ENCODE data around the gene EXOC6B.

The EXOC6B gene

DNA sequence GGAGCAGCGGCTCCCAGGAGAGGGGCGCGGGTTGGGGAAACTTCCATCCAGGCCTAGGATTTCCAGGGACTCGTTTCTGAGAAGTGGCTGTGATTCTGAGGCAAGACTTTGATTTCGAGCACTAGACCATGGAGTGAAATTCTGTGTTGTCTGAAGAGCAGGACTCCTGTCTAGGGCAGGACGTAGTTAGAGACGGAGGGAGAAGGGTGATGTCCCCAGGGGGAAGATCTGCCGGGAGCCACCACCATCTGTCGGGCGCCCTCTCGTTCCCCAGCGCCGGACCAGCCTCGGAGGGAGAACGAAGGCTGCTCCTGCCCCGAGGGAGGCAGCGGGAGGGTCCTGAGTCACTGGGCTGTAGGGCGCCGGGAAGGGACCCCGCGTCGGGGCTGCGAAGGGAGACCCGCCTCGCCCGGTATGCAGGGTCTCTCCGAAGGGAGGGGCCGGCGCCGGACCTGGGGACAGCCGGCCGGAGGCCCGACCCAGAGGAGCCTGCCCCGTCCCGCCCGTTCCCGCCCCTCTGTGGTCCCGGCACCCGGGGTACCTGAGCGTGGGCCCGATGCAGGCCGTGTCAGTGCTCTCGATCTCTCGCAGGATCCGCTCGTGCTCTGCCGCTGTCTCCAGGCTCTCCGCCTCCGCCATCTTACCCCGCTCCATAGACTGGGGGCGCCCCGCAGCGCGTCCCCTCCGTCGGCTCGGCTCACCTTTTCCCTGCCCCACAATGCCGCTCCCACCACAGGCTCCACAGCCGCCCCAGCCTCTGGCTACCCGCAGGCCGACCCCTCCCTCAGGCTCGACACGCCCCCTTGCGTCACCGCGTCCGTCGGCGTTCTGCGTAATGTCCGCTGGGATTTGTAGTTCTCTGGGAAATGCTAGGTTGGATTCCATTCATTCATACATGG, at the start of gene EXOC6B:
Gene EXOC6B (minus strand): TSS at position 777 of the 899 bp plus-strand sequence.
- peak; percentile 83 to 88 for DNase-seq

DNA sequence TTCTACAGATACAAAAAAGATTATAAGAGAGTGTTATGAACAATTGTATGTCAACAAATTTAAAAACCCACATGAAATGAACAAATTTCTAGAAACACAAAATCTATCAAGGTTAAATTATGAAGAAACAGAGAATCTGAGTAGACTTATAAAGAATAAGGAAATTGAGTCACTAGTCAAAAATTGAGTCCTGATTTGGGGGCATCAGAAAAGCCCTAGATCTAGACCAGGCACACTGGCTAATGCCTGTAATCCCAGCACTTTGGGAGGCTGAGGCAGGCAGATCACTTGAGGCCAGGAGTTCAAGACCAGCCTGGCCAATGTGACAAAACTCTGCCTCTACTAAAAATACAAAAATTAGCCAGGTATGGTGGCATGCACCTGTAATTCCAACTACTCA, 46.0 kb upstream of the EXOC6B start:
- no peak for DNase-seq

DNA sequence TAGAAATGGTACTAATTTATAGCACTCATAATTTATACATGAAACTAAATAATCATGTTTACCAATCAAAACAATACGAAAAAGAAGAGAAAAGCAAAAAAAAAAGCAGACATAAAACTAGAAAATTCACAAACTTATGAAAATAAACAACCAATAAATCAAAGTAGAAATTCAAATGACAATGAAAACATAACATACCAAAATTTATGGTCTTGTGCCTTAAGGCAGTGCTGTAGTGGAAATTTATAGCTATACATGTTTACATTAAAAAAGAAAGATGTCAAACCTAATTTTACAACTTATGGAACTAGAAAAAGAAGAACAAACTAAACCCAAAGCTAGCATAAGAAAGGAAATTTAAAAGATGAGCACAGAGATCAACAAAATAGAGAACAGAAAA, 45.2 kb upstream of the EXOC6B start:
- no peak for DNase-seq

DNA sequence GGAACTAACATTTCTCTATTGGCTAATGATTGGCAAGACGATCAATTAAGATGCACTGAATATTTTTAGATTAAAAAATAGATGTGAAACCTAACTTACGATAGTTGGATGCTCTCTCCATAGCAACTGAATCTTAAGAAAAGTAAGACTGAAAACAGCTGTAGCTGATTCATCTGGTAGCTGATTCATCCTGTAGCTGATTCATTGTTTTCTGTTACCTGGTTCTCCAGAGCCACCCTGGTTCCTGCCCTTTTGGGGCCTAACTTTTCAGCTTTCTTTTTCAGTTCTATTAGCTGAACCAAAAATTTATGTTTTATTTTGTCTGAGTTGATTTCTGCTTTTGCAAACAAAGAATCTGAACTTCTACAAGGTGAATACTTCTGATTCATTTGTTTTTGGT, 38.7 kb upstream of the EXOC6B start:
- DNase-seq, result no peak

DNA sequence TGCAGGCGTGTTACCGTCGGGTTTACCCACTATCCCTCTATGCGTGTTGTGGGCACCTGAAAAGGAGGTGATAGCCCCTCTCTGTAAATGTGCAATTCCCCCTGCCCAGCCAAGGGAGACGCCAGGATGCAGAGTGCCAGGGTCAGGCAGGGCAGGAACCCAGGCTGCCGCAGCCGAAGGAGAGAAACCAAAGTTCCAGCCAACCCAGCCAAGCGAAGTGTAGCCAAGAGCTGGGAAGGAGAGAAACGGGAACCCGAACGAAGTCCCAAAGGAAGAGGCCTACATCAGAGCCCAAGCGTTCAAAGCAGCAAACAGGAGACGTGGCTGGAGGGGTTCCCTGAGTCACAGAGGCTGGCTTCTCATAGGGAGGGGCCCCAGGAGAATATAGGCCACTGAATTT, 37.2 kb upstream of the EXOC6B start:
- no peak for DNase-seq

DNA sequence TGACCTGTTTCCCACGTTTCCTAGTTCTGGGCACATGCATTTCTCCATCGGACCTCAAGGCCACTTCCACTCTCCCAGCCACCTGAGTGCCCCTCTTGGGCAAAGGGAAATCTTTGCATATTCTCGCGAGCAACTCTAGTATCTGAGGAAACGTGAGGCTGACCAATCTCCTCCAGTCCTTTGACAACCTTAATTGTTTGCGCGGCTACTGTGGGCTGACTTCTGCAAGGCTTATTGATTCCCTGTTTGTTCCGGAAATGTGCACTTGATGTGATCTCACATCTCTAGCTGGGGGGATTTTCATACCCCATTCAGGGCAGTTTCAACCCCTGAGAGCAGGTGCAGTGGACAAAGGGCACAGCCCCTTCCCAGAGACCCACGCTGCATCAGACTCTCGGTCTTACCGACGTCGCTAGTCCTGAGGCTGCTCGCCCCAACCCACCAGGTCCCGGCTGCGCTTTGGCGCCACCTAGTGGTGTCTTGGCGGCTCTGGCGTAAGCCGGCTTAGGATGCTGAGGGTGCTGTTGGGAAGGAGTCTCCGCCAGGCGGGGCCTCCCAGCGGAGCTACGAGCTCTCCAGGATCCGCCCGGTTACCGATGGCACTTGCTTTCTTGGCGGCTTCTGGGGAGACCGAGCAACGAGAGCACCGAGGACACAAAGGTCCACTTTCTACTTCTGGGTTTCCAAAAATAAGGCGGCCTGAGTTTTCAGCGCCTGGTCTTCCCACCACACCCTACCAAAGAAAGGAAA, 36.6 kb upstream of the EXOC6B start:
- peak; percentile 69 to 89 for DNase-seq

DNA sequence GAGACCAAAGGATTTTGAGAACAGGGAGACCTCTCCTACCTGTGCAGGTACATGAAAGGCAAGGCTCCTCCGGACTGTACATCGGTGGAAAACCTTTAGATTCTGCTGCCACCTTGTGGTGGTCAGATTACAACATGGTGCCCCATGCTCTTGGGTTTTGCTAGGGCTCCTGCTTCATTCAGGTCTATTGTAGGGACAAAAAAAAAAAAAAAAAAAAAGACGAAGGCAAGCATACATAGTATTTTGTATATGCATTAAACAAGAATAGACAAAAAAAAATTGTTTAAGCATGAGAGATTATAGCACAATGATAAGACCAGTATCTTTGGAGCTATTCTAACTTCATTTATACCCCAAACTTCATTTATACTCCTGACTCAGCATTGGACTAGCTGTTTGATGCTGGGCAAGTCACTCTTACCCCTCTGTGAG, 34.0 kb upstream of the EXOC6B start:
- peak in 1 of 2 experiments; percentile 57 for DNase-seq

DNA sequence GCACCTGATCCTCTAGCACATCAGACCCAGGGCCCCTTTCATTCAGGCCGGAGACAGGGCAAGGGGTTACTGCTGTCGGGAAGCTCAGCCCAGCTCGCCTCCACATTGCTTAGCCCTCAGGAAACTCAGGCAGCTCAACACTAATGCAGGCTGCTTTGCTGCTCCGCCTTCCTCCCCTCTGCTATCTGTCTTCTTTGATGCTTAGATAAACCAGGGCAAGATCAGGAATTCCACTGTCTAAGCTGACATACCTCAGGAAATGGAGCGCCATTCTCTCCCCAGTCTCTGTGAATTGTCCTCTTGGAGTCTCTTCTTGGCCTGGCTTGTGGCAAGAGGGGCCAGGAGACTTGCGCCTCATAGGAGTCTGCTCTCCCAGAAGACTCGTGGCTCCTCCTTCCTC, 25.5 kb upstream of the EXOC6B start:
- no peak for DNase-seq

DNA sequence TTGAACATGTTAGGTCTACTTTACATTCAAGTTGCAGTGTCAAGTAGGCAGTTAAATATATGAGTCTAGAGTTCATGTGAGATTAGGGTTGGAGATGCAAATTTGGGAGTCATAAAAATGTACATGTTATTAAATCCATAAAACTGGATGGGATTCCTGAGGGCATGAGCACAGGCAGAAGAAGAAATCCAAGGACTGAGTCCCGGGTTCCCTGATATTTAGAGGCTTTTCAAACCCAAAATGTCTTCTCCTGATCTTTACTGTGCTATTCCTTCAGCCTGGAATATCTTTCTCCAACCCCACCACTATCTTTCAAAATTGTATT, 23.3 kb upstream of the EXOC6B start:
- no peak for DNase-seq

DNA sequence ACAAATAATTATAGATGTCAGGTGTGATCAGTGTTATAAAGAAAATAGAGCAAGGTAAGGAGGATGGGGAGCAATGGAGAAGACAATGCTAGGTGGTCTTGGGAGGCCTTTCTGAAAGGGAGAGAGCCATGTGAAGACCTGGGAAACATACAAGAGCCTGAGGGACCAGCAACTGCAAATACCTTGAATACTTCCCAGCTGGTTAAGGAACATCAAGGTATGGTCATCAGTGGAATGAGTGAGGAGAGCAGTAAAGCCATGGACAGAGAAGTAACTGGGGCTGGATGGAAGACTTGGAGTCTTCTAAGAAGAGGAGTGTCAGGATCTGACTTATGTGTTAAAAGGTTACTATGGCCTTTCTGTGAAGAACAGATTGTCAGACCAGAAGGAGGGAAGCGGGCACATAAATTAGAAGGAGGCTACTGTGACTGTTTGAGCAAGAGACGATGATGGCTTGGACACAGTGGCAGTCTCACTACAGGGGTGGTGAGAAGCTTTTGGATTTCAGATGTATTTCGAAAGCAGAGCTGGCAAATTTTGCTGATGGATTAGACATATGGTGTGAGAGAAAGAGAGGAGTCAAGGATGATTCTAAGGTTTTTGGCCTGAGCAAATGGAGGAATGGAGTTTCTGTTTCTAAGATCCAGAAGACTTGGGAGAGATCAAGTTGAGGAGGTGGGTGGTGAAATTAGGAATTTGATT, 22.8 kb upstream of the EXOC6B start:
- peak in 1 of 2 experiments; percentile 4 for DNase-seq

DNA sequence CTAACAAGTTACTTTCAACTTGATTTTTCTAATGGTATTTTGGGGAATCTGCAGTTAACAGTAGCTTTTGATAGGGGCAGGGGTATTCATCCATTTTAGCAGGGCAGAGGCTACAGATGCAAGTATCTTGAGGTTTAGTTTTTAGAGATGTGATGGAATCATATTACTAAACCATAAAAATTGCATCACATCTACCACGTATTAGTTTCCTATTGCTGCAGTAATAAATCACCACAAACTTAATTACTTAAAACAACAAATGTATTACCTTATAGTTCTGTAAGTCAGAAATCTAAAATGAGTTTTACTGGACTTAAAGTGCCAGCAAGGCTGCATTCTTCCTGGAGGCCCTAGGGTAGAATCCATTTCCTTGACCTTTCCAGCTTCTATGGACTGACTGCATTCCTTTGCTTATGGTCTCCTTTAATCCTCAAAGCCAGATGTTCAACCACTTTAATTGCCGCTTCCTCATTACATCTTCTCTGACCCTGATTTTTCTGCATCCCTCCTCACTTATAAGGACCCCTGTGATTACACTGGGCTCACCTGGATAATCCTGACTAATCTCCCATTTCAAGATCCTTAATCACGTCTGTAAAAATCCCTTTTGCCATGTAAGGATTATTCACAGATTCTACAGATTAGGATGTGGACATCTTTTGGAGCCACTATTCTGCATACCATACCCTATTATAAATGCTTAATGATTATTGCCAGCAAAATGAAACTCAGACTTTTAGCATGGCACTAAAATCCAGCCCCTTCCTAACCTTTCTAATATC, 21.9 kb upstream of the EXOC6B start:
- DNase-seq, result peak; percentile 74 to 78

DNA sequence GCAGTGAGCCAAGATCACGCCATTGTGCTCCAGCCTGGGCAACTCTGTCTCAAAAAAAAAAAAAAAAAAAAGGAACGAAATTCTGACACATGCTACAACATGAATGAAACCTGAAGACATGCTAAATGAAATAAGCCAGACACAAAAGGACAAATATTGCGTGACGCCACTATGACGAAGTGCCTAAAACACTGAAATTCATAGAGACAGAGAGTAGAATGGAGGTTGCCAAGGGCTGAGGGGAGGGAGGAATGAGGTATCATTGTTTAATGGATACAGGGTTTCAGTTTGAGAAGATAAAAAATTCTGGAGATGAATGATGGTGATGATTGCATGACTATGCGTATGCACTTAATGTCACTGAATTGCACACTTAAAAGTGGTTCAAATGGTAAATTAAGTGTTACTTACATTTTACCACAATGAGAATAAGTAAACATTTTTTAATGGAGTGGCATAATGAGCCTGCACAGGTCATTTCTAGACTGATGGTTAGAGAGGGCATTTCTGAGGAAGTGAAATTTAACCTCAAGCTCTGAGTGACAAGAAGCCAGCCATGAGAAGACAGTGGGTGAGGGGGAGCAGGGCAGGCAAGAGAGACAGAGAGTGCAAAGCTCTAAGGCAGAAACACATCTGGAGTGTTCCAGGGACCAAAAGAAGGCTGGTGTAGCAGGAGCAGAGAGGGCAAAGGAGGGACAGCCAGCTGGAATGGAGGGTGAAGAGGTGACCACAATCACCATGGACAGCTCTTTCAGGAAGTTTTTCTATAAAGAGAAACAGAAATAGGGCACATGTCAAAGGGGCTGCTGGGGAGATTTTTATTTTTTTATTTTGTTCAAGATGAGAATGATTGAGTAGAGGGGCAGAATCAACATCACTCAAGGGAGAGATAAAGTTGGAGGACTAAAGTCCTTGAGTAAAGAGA, 20.6 kb upstream of the EXOC6B start:
- DNase-seq, result no peak

DNA sequence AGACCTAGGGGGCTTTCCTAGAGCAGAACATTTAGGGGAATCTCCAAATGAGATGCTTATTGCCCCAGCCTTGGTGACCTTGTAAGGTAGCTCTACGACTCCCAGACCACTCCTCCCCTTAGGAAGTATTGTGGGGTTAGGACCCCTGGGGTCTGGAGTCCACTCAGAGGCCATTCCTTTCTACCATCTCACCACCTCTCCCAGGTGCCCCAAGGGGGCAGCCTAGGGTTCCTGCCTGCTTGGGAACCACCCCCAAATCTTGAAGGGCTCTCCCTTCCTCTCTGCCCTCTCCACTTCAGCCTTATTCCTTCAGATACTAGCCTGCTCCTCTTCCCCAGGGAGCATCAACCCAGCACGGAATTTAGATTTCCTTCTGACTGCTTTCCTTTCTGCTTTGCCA, 17.5 kb upstream of the EXOC6B start:
- no peak for DNase-seq

DNA sequence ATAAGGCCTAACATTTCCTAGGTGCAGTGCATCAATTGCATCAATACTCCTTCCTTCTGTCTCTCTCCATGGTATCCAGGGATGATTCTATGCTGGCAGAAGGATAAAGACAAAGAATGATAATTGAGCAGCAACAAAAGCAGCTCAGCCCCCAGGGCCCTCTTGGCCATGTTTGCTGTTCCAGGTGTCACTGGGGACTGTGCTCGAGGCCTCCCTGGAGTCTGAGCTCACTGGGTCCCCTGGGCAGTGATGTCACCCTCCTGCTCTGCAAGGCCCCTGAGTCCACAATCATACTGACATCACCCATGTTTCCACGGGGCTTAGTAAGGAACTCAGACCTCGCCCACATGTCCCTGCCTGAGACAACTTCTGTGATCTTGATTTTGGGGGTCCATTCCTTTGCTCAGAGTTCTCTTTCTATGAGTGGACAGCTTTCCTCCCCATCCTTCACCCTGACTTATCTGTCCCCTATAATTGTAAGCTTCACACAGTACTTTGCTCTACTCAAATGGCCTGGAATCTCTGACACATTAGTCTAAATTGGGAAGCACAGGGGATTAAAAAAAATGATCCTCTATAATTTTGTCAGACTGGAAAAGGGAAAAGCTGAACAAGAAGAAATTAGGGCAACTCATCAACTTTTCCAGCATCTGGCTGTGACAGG, 15.8 kb upstream of the EXOC6B start:
- no peak for DNase-seq

DNA sequence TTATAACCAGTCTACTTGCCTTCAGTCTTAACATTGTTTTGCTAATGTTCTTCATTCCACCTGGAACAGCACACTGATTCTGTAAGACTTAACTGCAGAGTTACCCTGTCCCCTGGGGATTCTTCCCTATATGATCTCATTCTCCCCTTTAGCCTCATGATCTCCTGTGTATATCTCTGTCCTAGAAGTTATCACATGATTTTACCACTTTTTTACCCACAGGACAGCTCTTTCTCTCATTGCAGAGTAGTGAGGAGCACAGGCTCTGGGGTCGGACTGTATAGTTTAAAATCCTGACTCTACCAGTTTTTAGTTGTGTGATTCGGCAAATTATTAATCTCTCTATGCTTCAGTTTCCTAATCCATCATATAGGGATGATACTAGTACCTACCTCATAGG, 14.2 kb upstream of the EXOC6B start:
- no peak for DNase-seq

DNA sequence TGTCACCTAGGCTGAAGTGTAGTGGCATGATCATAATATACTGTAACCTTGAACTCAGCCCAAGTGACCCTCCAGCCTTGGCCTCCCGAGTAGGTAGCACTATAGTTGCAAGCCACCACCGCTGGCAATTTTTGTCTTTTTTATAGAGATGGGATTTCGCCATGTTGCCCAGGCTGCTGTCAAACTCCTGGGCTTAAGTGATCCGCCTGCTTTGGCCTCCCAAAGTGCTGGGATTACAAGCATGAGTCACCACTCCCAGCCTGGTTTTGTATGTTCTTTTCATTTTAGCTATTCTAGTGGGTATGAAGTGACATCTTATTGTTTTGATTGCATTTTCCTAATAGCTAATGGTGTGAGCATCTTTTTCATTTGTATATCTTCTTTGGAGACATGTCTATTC, 11.3 kb upstream of the EXOC6B start:
- no peak for DNase-seq

DNA sequence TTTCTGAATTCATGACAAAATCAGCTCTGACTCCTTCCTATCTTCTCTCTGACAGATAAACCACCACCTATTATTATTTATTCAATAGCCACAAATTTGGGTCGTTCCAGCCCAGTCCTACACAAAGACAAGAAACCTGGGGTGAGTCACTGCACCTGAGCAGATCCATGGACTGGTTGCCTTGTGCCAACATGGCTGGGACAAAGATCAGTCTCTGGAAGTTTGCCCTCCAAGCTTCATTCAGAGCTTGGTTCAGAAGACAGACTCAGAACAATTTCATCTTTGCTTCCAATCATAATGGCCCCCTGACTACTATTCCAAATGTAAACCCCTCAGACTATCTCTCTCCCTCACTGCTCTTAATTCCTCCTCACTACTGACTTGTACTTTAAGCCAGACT, 9.6 kb upstream of the EXOC6B start:
- no peak for DNase-seq

DNA sequence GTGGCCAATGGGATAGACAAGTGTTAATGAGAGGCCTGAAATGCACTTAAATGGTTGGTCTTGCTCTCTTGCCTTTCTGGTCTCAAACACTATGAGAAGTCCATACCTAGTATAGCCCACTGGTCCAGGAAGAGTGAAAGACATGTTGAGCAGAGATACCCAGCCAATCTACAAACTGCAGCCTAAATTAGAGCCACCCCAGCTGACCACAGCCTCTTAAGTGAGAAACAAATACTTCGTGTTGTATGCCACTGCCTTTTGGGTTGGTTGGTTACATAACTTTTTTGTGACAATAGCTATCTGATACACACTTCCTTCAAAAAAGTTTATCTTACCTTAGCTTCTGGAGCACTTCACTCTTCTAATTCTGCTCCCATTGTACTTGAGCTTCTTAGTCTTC, 8.8 kb upstream of the EXOC6B start:
- DNase-seq, result no peak

DNA sequence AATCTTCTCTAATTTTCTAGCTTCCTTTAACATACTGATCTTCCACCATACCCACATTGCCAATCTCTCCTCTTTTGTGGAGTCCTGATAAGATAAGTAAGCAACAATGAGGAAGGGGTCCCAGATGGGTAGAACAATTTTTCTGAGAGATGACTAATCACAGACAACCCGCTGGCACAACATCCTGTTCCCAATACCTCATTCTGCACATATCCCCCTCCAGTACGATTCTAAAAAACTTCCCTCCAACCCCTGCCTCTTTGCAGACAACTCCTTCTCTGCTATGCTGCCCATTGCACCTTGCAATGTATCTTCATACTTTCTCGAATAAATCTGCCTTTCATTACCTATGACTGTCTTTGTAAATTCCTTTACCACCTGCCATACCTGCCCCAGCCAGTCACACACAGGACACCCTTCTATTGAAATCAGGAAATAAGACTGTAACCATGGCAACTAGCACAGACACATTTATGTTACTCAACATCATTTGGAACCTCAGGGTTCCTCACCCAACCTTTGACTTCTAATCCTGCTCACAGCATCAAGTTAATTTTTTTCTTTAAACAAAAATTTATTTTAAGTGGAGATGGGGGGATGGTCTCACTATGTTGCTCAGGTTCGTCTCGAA, 7.4 kb upstream of the EXOC6B start:
- DNase-seq, result no peak

DNA sequence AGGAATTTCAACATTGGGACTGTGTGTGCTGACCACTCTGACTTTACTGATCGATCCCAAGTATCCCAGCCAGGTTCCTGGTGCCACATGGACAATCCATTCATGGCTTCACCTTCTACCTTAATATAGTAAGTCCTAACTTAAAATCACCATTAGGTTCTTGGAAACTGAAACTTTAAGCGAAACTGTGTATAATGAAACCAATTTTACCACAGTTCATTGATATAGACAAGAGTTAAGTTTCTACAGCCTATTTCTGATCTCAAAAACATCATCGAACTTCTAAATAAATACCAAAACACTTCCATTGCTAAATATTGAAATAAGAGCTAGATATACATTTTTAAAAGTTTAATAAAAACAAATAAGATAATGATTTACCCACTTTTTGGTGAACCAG, 4.4 kb upstream of the EXOC6B start:
- no peak for DNase-seq

Measured in NCI-H524 (cell line).